ENCODE measurements around the gene INS.
"Not testable (repeated sequence)": the region's sequence is repeated elsewhere in the genome, so short reads cannot be mapped to it uniquely, and the experiment has no call there.

The INS gene

DNA sequence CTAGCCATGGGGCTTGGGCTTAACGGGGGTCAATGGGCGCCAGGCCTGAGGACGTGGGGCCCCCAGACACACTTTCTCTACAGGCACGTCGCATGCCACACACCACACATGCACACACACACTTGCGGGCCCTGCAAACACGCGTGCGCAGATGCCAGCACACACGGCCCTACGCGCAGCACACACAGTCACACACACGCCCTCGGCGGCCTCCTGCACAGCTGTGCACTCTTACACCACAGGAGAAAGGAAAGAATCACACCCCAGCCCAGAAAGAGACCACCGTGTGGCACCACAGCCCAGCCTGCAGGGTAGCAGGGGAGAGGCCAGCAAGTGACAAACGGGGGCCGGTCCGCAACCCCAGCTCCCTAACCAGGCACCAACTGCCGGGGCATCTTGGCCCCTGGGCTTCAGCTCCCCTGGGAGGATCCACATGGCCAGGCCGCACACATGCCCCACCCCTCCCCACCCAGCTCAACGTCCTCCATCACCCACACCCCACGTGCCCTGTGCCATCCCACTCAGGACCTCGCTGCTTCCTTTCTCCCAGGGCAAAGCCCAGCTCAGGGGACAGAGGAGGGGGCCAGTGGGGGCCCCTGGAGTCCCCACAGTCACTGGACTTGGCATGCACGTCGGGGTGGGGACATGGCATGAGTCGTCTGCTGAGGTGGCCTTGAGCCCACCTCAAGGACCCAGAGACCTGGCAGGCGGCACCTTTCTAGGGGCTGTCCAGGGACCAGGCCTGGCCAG, 36.9 kb upstream of the INS start:
- no peak for TF ChIP-seq CTCF (conservative IDR thresholded peaks at IDR 0.05; ENCODE audit: low read depth, low read length)
- no peak overlapping the region for H3K4me3 ChIP-seq (ENCODE audit: low read length)
- DNase-seq (ENCODE audit: low read depth), result no peak

GRCh38 chr11:2196970-2197770, 36.2 kb upstream of the INS start:
- H3K4me3 ChIP-seq (ENCODE audit: low read length), result no peak overlapping the region
- TF ChIP-seq CTCF (conservative IDR thresholded peaks at IDR 0.05; ENCODE audit: low read depth, low read length), result peak; percentile 91
- DNase-seq (ENCODE audit: low read depth), result no peak

- DNase-seq (ENCODE audit: low read depth), result no peak
- no peak overlapping the region for H3K4me3 ChIP-seq (ENCODE audit: low read length)
- no peak for TF ChIP-seq CTCF (conservative IDR thresholded peaks at IDR 0.05; ENCODE audit: low read depth, low read length)
These were observed 34.7 kb upstream of the INS start for GRCh38 chr11:2195756-2196088.

GRCh38 chr11:2194877-2195755, 34.1 kb upstream of the INS start:
- no peak for DNase-seq (ENCODE audit: low read depth)
- no peak overlapping the region for H3K4me3 ChIP-seq (ENCODE audit: low read length)
- TF ChIP-seq CTCF (conservative IDR thresholded peaks at IDR 0.05; ENCODE audit: low read depth, low read length), result peak; percentile 92

DNA sequence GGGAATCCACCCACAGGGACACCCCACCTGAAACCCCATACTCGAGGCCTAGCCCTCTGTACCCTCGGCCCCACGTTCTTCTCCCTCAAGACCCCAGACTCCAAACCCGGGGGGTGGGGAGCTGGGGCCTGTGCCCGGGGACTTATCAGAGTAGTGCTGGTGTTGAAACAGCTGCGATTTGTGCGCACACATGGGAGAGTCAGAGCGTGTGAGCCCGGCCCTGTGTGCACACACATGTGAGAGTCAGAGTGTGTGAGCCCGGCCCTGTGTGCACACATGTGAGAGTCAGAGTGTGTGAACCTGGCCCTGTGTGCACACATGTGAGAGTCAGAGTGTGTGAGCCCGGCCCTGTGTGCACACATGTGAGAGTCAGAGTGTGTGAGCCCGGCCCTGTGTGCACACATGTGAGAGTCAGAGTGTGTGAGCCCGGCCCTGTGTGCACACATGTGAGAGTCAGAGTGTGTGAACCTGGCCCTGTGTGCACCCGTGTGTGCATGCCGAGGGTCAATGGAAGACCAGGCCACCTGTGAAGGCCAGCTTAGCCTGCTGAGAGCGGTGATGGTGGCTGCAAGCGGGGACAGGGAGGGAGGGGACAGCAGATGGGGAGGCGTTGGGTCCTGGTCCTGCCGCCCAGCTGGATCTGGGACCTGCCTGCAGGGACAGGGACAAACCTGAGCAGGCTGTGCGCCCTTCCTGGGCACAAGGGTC, 33.0 kb upstream of the INS start:
- not testable (repeated sequence) for H3K4me3 ChIP-seq (ENCODE audit: low read length); DNase-seq (ENCODE audit: low read depth)

DNA sequence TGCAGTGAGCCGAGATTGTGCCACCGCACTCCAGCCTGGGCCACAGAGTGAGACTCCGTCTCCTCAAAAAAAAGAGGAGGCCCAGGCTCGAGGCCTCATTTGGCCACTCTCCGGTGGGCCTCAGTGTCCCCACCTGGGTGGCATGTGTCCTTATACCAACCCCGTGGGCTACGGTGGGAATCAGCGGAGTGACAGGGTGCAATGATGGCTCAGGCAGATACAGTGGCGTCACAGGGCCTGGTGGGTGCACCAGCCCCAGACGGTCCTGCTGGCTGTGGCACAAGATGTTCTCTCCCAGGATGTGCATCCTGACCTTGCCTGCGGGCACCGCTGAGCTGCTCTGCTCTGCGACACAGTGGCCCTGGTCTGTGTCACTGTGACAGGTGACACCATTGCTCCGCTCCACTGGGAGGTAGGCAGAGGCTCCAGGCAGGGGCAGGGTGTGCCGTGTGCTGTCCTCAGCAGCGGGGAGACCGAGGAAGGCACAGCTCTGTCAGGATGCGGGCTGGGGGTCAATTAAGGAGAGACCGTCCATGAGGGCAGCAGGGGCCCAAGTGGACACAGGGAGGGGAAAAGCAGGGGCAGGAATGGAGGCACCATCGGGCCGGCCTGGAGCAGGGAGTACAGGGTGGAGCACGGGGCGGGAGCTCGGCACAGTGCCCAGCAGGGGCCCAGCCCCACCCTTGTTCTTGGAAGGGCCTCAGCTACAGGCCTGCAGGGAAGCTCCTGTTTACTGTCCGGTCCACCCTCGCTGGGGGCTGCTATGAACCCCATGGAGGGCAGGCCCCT, 32.3 kb upstream of the INS start:
- DNase-seq (ENCODE audit: low read depth), result no peak
- no peak overlapping the region for H3K4me3 ChIP-seq (ENCODE audit: low read length)
- no peak for TF ChIP-seq CTCF (conservative IDR thresholded peaks at IDR 0.05; ENCODE audit: low read depth, low read length)
